ENCODE measurements around the gene VWCE. TPM values are rescaled to one million over a fixed set of nuclear protein-coding genes. Genes with fewer than 3 reads are reported as not detected.
"Not testable (repeated sequence)": the region's sequence is repeated elsewhere in the genome, so short reads cannot be mapped to it uniquely, and the experiment has no call there.

The VWCE gene
- total and polyA plus RNA-seq, 2 donors, result 2.4 to 11.5 TPM

- not testable (repeated sequence) for H3K36me3 ChIP-seq (ENCODE audit: control insufficient read depth in 2 of 2, insufficient read depth in 2 of 2, low read length in 1 of 2); H3K9me3 ChIP-seq (ENCODE audit: control insufficient read depth in 2 of 2, insufficient read depth in 1 of 2, low read length in 1 of 2); H3K27me3 ChIP-seq (ENCODE audit: control insufficient read depth in 2 of 2, insufficient read depth in 1 of 2, low read length in 1 of 2); H3K4me3 ChIP-seq (ENCODE audit: low read length in 2 of 2); H3K27ac ChIP-seq (ENCODE audit: low read depth in 1 of 2, low read length in 1 of 2); H3K4me1 ChIP-seq (ENCODE audit: control insufficient read depth in 2 of 2, insufficient read depth in 2 of 2, low read length in 2 of 2); DNase-seq (ENCODE audit: low read depth in 6 of 9, low spot score in 9 of 9)
- WGBS, result no CpG with 5 or more reads among the region's 4 CpGs
Measured at GRCh38 chr11:61218306-61218705, 76.8 kb downstream of the VWCE start.

GRCh38 chr11:61213711-61214324 is 81.3 kb downstream of the VWCE start:
- not testable (repeated sequence) for H3K27ac ChIP-seq (ENCODE audit: low read depth in 1 of 2, low read length in 1 of 2); H3K36me3 ChIP-seq (ENCODE audit: control insufficient read depth in 2 of 2, insufficient read depth in 2 of 2, low read length in 1 of 2); H3K9me3 ChIP-seq (ENCODE audit: control insufficient read depth in 2 of 2, insufficient read depth in 1 of 2, low read length in 1 of 2); H3K4me3 ChIP-seq (ENCODE audit: low read length in 2 of 2); H3K4me1 ChIP-seq (ENCODE audit: control insufficient read depth in 2 of 2, insufficient read depth in 2 of 2, low read length in 2 of 2); H3K27me3 ChIP-seq (ENCODE audit: control insufficient read depth in 2 of 2, insufficient read depth in 1 of 2, low read length in 1 of 2); DNase-seq (ENCODE audit: low read depth in 6 of 9, low spot score in 9 of 9)
- WGBS, result no CpG with 5 or more reads among the region's 3 CpGs

- not testable (repeated sequence) for DNase-seq (ENCODE audit: low read depth in 6 of 9, low spot score in 9 of 9); H3K36me3 ChIP-seq (ENCODE audit: control insufficient read depth in 2 of 2, insufficient read depth in 2 of 2, low read length in 1 of 2); H3K4me3 ChIP-seq (ENCODE audit: low read length in 2 of 2); H3K9me3 ChIP-seq (ENCODE audit: control insufficient read depth in 2 of 2, insufficient read depth in 1 of 2, low read length in 1 of 2); H3K4me1 ChIP-seq (ENCODE audit: control insufficient read depth in 2 of 2, insufficient read depth in 2 of 2, low read length in 2 of 2); H3K27me3 ChIP-seq (ENCODE audit: control insufficient read depth in 2 of 2, insufficient read depth in 1 of 2, low read length in 1 of 2); H3K27ac ChIP-seq (ENCODE audit: low read depth in 1 of 2, low read length in 1 of 2)
- WGBS, result no CpG with 5 or more reads among the region's 15 CpGs
Measured at GRCh38 chr11:61212202-61212601, 82.9 kb downstream of the VWCE start.

GRCh38 chr11:61211327-61211952 is 83.7 kb downstream of the VWCE start:
- not testable (repeated sequence) for DNase-seq (ENCODE audit: low read depth in 6 of 9, low spot score in 9 of 9); H3K4me3 ChIP-seq (ENCODE audit: low read length in 2 of 2); H3K4me1 ChIP-seq (ENCODE audit: control insufficient read depth in 2 of 2, insufficient read depth in 2 of 2, low read length in 2 of 2); H3K9me3 ChIP-seq (ENCODE audit: control insufficient read depth in 2 of 2, insufficient read depth in 1 of 2, low read length in 1 of 2); H3K27ac ChIP-seq (ENCODE audit: low read depth in 1 of 2, low read length in 1 of 2); H3K27me3 ChIP-seq (ENCODE audit: control insufficient read depth in 2 of 2, insufficient read depth in 1 of 2, low read length in 1 of 2); H3K36me3 ChIP-seq (ENCODE audit: control insufficient read depth in 2 of 2, insufficient read depth in 2 of 2, low read length in 1 of 2)
- WGBS, result 91% methylated on average over 7 of the region's 10 CpGs

- not testable (repeated sequence) for H3K4me3 ChIP-seq (ENCODE audit: low read length in 2 of 2); H3K9me3 ChIP-seq (ENCODE audit: control insufficient read depth in 2 of 2, insufficient read depth in 1 of 2, low read length in 1 of 2); H3K36me3 ChIP-seq (ENCODE audit: control insufficient read depth in 2 of 2, insufficient read depth in 2 of 2, low read length in 1 of 2); H3K27ac ChIP-seq (ENCODE audit: low read depth in 1 of 2, low read length in 1 of 2); DNase-seq (ENCODE audit: low read depth in 6 of 9, low spot score in 9 of 9); H3K27me3 ChIP-seq (ENCODE audit: control insufficient read depth in 2 of 2, insufficient read depth in 1 of 2, low read length in 1 of 2); H3K4me1 ChIP-seq (ENCODE audit: control insufficient read depth in 2 of 2, insufficient read depth in 2 of 2, low read length in 2 of 2)
- no CpG with 5 or more reads among the region's 6 CpGs for WGBS
Measured at GRCh38 chr11:61210629-61211028, 84.5 kb downstream of the VWCE start.

Other genes starting within 250 kb of the VWCE start
- gene CD5, start 192.8 kb downstream of the VWCE start, total RNA-seq, result 30.6 TPM
- gene CD5, start 192.8 kb downstream of the VWCE start, polyA plus RNA-seq, result 40.5 TPM
- gene VPS37C, start 133.9 kb downstream of the VWCE start, total RNA-seq, result 3.5 TPM
- 9.4 TPM for gene VPS37C, start 133.9 kb downstream of the VWCE start, polyA plus RNA-seq
- 0.80 TPM for gene PGA3, start 91.8 kb downstream of the VWCE start, total RNA-seq
- 1.3 TPM for gene PGA3, start 91.8 kb downstream of the VWCE start, polyA plus RNA-seq
- gene PGA4, start 73.0 kb downstream of the VWCE start, total RNA-seq, result 0.66 TPM
- 4.6 TPM for gene PGA4, start 73.0 kb downstream of the VWCE start, polyA plus RNA-seq
- 0.19 TPM for gene PGA5, start 54.1 kb downstream of the VWCE start, total RNA-seq
- 1.4 TPM for gene PGA5, start 54.1 kb downstream of the VWCE start, polyA plus RNA-seq
- 197 TPM for gene DDB1, start 37.8 kb upstream of the VWCE start, total RNA-seq
- 129 TPM for gene DDB1, start 37.8 kb upstream of the VWCE start, polyA plus RNA-seq
- gene TKFC, start 37.9 kb upstream of the VWCE start, total RNA-seq, result 19.8 TPM
- 47.4 TPM for gene TKFC, start 37.9 kb upstream of the VWCE start, polyA plus RNA-seq
- gene CYB561A3, start 66.6 kb upstream of the VWCE start, total RNA-seq, result 16.0 TPM
- gene CYB561A3, start 66.6 kb upstream of the VWCE start, polyA plus RNA-seq, result 20.5 TPM
- gene TMEM138, start 67.1 kb upstream of the VWCE start, total RNA-seq, result 26.3 TPM
- 53.3 TPM for gene TMEM138, start 67.1 kb upstream of the VWCE start, polyA plus RNA-seq
- gene TMEM216, start 97.3 kb upstream of the VWCE start, total RNA-seq, result 11.9 TPM
- gene TMEM216, start 97.3 kb upstream of the VWCE start, polyA plus RNA-seq, result 21.5 TPM
- 25.4 TPM for gene CPSF7, start 134.7 kb upstream of the VWCE start, total RNA-seq
- 76.3 TPM for gene CPSF7, start 134.7 kb upstream of the VWCE start, polyA plus RNA-seq
- 34.8 TPM for gene SDHAF2, start 134.8 kb upstream of the VWCE start, total RNA-seq
- gene SDHAF2, start 134.8 kb upstream of the VWCE start, polyA plus RNA-seq, result 59.9 TPM
- 4.1 TPM for gene LRRC10B, start 213.4 kb upstream of the VWCE start, total RNA-seq
- gene LRRC10B, start 213.4 kb upstream of the VWCE start, polyA plus RNA-seq, result 2.7 TPM

All from thymus (tissue), 11 donors.